ENCODE data around the gene DSN1. TPM values are rescaled to one million over a fixed set of nuclear protein-coding genes. Genes with fewer than 3 reads are reported as not detected.

DSN1 gene
- polyA plus RNA-seq, 1 donor (not counting 4 experiments of a cell fraction or from before 2014, with no cell fraction given) = 12.7 TPM

GRCh38 chr20:36796875-36797274, 23.3 kb upstream of the DSN1 start:
- no peak overlapping the region for H3K9ac ChIP-seq (ENCODE audit: control insufficient read depth, extremely low read depth, insufficient read depth, low read length)
- FAIRE-seq (no peak), DNase-seq (ENCODE audit: low read depth, low spot score) (no peak)
- H3K4me3 ChIP-seq (ENCODE audit: control insufficient read depth in 2 of 3, extremely low read depth in 1 of 3, insufficient read depth in 2 of 3, low read depth in 1 of 3, low read length in 3 of 3) = no peak overlapping the region
- no peak overlapping the region for H3K27ac ChIP-seq (ENCODE audit: control insufficient read depth, insufficient read depth, low read length)
- peaks cover 3% of the 10 kb centered on the region for H3K79me2 ChIP-seq (ENCODE audit: control insufficient read depth, insufficient read depth, low read length)
- H4K20me1 ChIP-seq (ENCODE audit: control insufficient read depth, extremely low read depth, insufficient read depth, low read length) = peaks cover 4% of the 10 kb centered on the region
- H3K9me1 ChIP-seq (ENCODE audit: control insufficient read depth, extremely low read depth, insufficient read depth, low read length) = no peaks in the 10 kb centered on the region
- H3K27me3 ChIP-seq (ENCODE audit: control insufficient read depth, extremely low read depth, insufficient read depth, low read length) = no peaks in the 10 kb centered on the region
- TF ChIP-seq CTCF (optimal IDR thresholded peaks at IDR 0.05 in 1 of 3, IDR thresholded peaks at IDR 0.05 in 1 of 3, conservative IDR thresholded peaks at IDR 0.05 in 1 of 3; ENCODE audit: extremely low read depth in 1 of 3, insufficient read depth in 2 of 3, low read length in 3 of 3) = no peak
- no peak for TF ChIP-seq EZH2 (IDR thresholded peaks at IDR 0.05; ENCODE audit: low read length)
- H2AFZ ChIP-seq (ENCODE audit: control insufficient read depth, low read length) = no peak overlapping the region
- no peaks in the 10 kb centered on the region for H3K9me3 ChIP-seq (ENCODE audit: control insufficient read depth, low read depth, low read length)
- H3K4me2 ChIP-seq (ENCODE audit: control insufficient read depth, extremely low read depth, insufficient read depth, low read depth, low read length) = no peak overlapping the region
- no peaks in the 10 kb centered on the region for H3K4me1 ChIP-seq (ENCODE audit: control insufficient read depth, extremely low read depth, insufficient read depth, low read length)
- peaks cover 32 to 57% of the 10 kb centered on the region in 2 experiments for H3K36me3 ChIP-seq (ENCODE audit: control insufficient read depth in 2 of 2, extremely low read depth in 1 of 2, insufficient read depth in 2 of 2, low read length in 2 of 2)
- dilution Hi-C loops (cut with MboI; ENCODE audit: extremely low pct_ligation_motif_present, low sequenced_read_pairs) = no loop called here

GRCh38 chr20:36796117-36796516, 22.6 kb upstream of the DSN1 start:
- Histone ChIP-seq H3K36me3 (ENCODE audit: control insufficient read depth in 2 of 2, extremely low read depth in 1 of 2, insufficient read depth in 2 of 2, low read length in 2 of 2) (peaks cover 32 to 60% of the 10 kb centered on the region in 2 experiments), H3K4me3 (ENCODE audit: control insufficient read depth in 2 of 3, extremely low read depth in 1 of 3, insufficient read depth in 2 of 3, low read depth in 1 of 3, low read length in 3 of 3) (no peak overlapping the region), H3K9me1 (ENCODE audit: control insufficient read depth, extremely low read depth, insufficient read depth, low read length) (no peaks in the 10 kb centered on the region), H3K9me3 (ENCODE audit: control insufficient read depth, low read depth, low read length) (no peaks in the 10 kb centered on the region), H3K27ac (ENCODE audit: control insufficient read depth, insufficient read depth, low read length) (no peak overlapping the region), H2AFZ (ENCODE audit: control insufficient read depth, low read length) (no peak overlapping the region), H3K27me3 (ENCODE audit: control insufficient read depth, extremely low read depth, insufficient read depth, low read length) (no peaks in the 10 kb centered on the region), H3K4me2 (ENCODE audit: control insufficient read depth, extremely low read depth, insufficient read depth, low read depth, low read length) (no peak overlapping the region), H3K79me2 (ENCODE audit: control insufficient read depth, insufficient read depth, low read length) (peaks cover 3% of the 10 kb centered on the region), H3K9ac (ENCODE audit: control insufficient read depth, extremely low read depth, insufficient read depth, low read length) (no peak overlapping the region), H3K4me1 (ENCODE audit: control insufficient read depth, extremely low read depth, insufficient read depth, low read length) (no peaks in the 10 kb centered on the region), H4K20me1 (ENCODE audit: control insufficient read depth, extremely low read depth, insufficient read depth, low read length) (peaks cover 4% of the 10 kb centered on the region)
- TF ChIP-seq EZH2 (IDR thresholded peaks at IDR 0.05; ENCODE audit: low read length) (no peak), CTCF (optimal IDR thresholded peaks at IDR 0.05 in 1 of 3, IDR thresholded peaks at IDR 0.05 in 1 of 3, conservative IDR thresholded peaks at IDR 0.05 in 1 of 3; ENCODE audit: extremely low read depth in 1 of 3, insufficient read depth in 2 of 3, low read length in 3 of 3) (no peak)
- FAIRE-seq (no peak), DNase-seq (ENCODE audit: low read depth, low spot score) (no peak)
- dilution Hi-C loops (cut with MboI; ENCODE audit: extremely low pct_ligation_motif_present, low sequenced_read_pairs) = no loop called here
